ENCODE results near the gene RINL.

DNA sequence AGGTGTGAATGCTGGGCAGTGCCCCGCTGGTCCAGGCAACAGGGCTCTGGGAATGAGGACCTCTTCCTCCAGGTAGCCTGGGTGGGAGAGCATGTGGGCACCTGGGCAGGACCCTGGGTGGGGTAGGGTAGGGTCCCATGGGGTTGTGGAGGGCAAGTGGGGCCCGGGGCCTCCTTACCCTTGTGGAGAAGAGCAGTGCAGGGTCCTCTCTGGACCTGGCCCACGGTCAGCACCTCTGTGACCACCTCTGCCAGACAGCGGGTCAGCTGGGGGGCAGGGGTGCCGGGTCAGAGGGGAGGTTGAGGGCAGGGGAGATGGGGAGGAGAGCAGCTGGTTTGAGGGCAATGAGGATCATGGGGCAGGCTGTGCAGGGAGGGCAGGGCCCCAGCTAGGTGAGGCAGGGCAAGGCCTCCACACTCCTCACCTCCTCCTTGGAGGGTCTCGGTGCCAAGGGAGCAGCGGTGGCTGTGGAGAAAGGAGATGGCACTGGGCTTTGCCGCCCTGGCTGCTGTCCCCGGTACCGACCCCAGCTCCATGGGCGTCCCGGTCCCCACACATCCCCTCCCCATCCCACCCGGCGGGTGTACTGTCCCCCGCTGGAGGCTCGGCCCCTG, 33.4 kb upstream of the RINL start:
- TF ChIP-seq RAD21 (IDR thresholded peaks at IDR 0.05; ENCODE audit: low read length) (no peak), POLR2A (IDR thresholded peaks at IDR 0.05; ENCODE audit: low read depth, low read length) (no peak), MAZ (IDR thresholded peaks at IDR 0.05; ENCODE audit: borderline replicate concordance, low read depth, low read length) (no peak), MXI1 (IDR thresholded peaks at IDR 0.05; ENCODE audit: borderline replicate concordance, low read depth, low read length) (no peak), BHLHE40 (IDR thresholded peaks at IDR 0.05; ENCODE audit: low read depth, low read length) (no peak), MAFK (IDR thresholded peaks at IDR 0.05; ENCODE audit: low read depth, low read length) (no peak), FOS (IDR thresholded peaks at IDR 0.05; ENCODE audit: low read depth, low read length) (no peak)
- TF ChIP-seq, protein P1, sequence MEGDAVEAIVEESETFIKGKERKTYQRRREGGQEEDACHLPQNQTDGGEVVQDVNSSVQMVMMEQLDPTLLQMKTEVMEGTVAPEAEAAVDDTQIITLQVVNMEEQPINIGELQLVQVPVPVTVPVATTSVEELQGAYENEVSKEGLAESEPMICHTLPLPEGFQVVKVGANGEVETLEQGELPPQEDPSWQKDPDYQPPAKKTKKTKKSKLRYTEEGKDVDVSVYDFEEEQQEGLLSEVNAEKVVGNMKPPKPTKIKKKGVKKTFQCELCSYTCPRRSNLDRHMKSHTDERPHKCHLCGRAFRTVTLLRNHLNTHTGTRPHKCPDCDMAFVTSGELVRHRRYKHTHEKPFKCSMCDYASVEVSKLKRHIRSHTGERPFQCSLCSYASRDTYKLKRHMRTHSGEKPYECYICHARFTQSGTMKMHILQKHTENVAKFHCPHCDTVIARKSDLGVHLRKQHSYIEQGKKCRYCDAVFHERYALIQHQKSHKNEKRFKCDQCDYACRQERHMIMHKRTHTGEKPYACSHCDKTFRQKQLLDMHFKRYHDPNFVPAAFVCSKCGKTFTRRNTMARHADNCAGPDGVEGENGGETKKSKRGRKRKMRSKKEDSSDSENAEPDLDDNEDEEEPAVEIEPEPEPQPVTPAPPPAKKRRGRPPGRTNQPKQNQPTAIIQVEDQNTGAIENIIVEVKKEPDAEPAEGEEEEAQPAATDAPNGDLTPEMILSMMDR (conservative IDR thresholded peaks at IDR 0.05; ENCODE audit: low read depth, low read length): no peak
